HEK293T (cell line): ENCODE results near the gene ANKRD13B.

ENCODE experiments used
- ARNT ChIP-seq: fragments of 450-650 bp; IDR thresholded peaks from 2 replicates; pipeline ENCODE4 v1.6.1; 2017; ENCODE audit warnings: mild to moderate bottlenecking
- CTBP1 ChIP-seq: fragments of 450-650 bp; IDR thresholded peaks from 2 replicates; pipeline ENCODE4 v1.6.1; 2016; ENCODE audit warnings: borderline replicate concordance
- FOXK2 ChIP-seq: fragments of 450-650 bp; IDR thresholded peaks from 2 replicates; pipeline ENCODE4 v1.6.1; 2016; ENCODE audit warnings: mild to moderate bottlenecking
- SUZ12 ChIP-seq: fragments of 450-650 bp; IDR thresholded peaks from 2 replicates; pipeline ENCODE4 v1.6.1; 2016; ENCODE audit warnings: mild to moderate bottlenecking
- TARDBP ChIP-seq: fragments of 450-650 bp; IDR thresholded peaks from 2 replicates; pipeline ENCODE4 v1.6.1; 2016

DNA sequence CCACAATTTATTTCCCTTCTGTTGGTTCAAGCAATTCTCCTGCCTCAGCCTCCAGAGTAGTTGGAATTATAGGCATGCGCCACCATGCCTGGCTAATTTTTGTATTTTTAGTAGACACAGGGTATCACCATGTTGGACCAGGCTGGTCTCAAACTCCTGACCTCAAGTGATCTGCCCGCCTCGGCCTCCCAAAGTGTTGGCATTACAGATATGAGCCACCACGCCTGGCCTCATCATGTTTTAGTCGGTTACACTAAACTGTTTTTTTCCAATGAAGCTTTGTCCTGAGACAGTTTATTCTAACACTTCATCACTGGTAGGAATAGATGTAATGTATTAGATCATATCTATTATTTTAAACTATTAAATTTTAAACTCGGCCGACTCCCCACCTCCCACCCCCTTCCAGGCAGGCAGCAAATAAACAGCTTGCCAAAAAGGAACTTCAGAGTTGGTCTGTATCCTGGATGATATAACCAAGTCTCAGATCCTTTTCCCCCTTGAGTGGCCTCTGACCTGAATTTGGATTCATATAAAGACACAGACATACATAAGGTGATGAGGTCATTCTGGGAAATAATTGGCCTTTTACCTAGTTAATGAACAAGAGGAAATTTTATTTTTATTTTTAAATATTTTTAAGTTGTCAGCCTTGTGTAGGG is 48.2 kb downstream of the ANKRD13B start:
- TF ChIP-seq ARNT, result no peak
- TF ChIP-seq SUZ12, result no peak
- no peak for TF ChIP-seq FOXK2
- no peak for TF ChIP-seq TARDBP
- no peak for TF ChIP-seq CTBP1
